ENCODE data around the gene DBN1. TPM values are rescaled to one million over a fixed set of nuclear protein-coding genes. Genes with fewer than 3 reads are reported as not detected.
A peak's percentile ranks its signal among the peaks of the same experiment; 100 is the strongest.

Gene DBN1
- total RNA-seq, 1 donor from 2014 or later: 371 TPM

DNA sequence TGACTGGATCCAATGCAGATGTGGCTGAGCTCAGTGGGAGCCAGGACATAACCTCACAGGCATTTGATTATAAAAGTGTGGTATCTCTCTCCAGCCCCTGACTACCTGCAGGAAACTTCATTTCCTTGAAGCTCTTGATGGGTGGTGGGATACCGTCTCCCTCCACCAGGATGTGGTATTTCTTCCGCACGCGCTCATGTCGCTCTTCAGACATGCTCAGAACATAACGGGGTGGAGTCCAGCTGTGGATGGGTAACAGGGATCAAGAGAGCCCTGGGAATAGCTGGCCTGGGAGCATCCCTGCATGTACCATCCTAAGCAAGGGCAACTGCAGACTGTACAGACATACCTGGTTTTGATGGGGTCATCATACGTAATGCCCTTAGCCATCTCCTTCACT, 42.1 kb upstream of the DBN1 start:
- Mint-ChIP-seq H3K27me3 (ENCODE audit: low read depth, unreplicated experiment) (no peaks in the 10 kb centered on the region), H3K4me3 (ENCODE audit: unreplicated experiment) (peak overlapping the region; percentile 87), H3K27ac (ENCODE audit: unreplicated experiment) (peak overlapping the region; percentile 70), H3K9me3 (ENCODE audit: unreplicated experiment) (no peaks in the 10 kb centered on the region), H3K4me1 (ENCODE audit: low read depth, unreplicated experiment) (peaks cover 11% of the 10 kb centered on the region), H3K36me3 (ENCODE audit: low read depth, unreplicated experiment) (peaks cover 30% of the 10 kb centered on the region)
- no peak for DNase-seq (ENCODE audit: low read depth)
- peaks cover 16% of the 10 kb centered on the region for H3K4me1 ChIP-seq (ENCODE audit: insufficient read depth, low read length)
- TF ChIP-seq EZH2 (IDR thresholded peaks at IDR 0.05; ENCODE audit: insufficient read depth, low read length): no peak
- TF ChIP-seq, protein P1, sequence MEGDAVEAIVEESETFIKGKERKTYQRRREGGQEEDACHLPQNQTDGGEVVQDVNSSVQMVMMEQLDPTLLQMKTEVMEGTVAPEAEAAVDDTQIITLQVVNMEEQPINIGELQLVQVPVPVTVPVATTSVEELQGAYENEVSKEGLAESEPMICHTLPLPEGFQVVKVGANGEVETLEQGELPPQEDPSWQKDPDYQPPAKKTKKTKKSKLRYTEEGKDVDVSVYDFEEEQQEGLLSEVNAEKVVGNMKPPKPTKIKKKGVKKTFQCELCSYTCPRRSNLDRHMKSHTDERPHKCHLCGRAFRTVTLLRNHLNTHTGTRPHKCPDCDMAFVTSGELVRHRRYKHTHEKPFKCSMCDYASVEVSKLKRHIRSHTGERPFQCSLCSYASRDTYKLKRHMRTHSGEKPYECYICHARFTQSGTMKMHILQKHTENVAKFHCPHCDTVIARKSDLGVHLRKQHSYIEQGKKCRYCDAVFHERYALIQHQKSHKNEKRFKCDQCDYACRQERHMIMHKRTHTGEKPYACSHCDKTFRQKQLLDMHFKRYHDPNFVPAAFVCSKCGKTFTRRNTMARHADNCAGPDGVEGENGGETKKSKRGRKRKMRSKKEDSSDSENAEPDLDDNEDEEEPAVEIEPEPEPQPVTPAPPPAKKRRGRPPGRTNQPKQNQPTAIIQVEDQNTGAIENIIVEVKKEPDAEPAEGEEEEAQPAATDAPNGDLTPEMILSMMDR (IDR thresholded peaks at IDR 0.05; ENCODE audit: insufficient read depth, low read depth, low read length): no peak
- peak overlapping the region; percentile 94 for H3K9ac ChIP-seq (ENCODE audit: low read length)
- H3K4me3 ChIP-seq (ENCODE audit: insufficient read depth, low read depth, low read length): peak overlapping the region; percentile 85
- FAIRE-seq: no peak
- no peaks in the 10 kb centered on the region for H3K27me3 ChIP-seq (ENCODE audit: insufficient read depth, low read length)
- H3K79me2 ChIP-seq (ENCODE audit: insufficient read depth, low read length): peaks cover 42% of the 10 kb centered on the region
- H4K20me1 ChIP-seq (ENCODE audit: insufficient read depth, low read length): peaks cover 41% of the 10 kb centered on the region
- no peak overlapping the region for H2AFZ ChIP-seq (ENCODE audit: low read depth, low read length)
- H3K9me3 ChIP-seq (ENCODE audit: insufficient read depth, low read depth, low read length): no peaks in the 10 kb centered on the region
- peaks cover 35% of the 10 kb centered on the region for H3K36me3 ChIP-seq (ENCODE audit: insufficient read depth, low read length)
- H3K27ac ChIP-seq (ENCODE audit: low read depth, low read length): no peak overlapping the region
- peak overlapping the region; percentile 98 for H3K4me2 ChIP-seq (ENCODE audit: low read length)

DNA sequence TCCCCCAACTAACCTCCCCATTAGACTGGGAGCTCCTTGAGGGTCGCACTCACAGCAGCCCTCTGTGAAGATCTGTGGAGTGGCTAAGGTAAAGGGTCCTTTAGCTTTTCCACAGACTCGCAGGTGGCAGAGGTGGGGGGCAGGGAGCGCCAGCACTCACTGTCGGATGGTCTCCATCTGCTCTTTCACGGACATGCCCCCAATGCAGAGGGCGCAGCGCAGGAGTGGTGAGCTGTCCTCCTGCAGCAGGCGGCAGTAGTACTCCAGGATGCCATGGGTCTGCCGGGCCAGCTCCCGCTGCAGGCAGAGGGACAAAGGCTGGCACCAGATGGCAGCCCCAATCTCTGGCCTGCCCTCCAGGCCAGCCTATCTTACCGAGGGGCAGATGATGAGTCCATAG, 41.1 kb upstream of the DBN1 start:
- Mint-ChIP-seq H3K4me3 (ENCODE audit: unreplicated experiment) (no peak overlapping the region), H3K36me3 (ENCODE audit: low read depth, unreplicated experiment) (peaks cover 25% of the 10 kb centered on the region)

DNA sequence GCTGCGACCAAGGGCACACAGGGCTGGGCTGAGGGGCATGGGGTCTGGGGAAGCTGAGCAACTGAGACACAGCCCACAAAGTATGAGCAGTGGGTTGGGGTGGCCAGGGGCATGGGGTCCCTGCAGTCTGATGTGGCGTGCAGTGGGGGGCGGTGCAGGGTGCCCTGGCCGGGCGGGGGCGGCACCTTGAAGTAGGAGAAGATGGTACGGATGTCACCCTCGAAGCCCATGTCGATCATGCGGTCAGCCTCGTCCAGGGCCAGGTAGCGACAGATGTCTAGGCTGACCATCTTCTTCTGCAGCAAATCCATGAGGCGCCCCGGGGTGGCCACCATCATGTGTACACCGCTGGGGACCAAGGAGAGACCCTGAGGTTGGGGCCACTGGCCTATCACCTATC, 40.1 kb upstream of the DBN1 start:
- Histone ChIP-seq H2AFZ (ENCODE audit: low read depth, low read length) (no peak overlapping the region), H3K27ac (ENCODE audit: low read depth, low read length) (no peak overlapping the region), H3K27me3 (ENCODE audit: insufficient read depth, low read length) (no peaks in the 10 kb centered on the region), H3K4me2 (ENCODE audit: low read length) (no peak overlapping the region), H4K20me1 (ENCODE audit: insufficient read depth, low read length) (peaks cover 50% of the 10 kb centered on the region), H3K79me2 (ENCODE audit: insufficient read depth, low read length) (peaks cover 28% of the 10 kb centered on the region), H3K4me3 (ENCODE audit: insufficient read depth, low read depth, low read length) (no peak overlapping the region), H3K9me3 (ENCODE audit: insufficient read depth, low read depth, low read length) (no peaks in the 10 kb centered on the region), H3K9ac (ENCODE audit: low read length) (no peak overlapping the region), H3K36me3 (ENCODE audit: insufficient read depth, low read length) (peaks cover 23% of the 10 kb centered on the region), H3K4me1 (ENCODE audit: insufficient read depth, low read length) (peaks cover 11% of the 10 kb centered on the region)
- DNase-seq (ENCODE audit: low read depth) (no peak), FAIRE-seq (no peak)
- Mint-ChIP-seq H3K27me3 (ENCODE audit: low read depth, unreplicated experiment) (no peaks in the 10 kb centered on the region), H3K4me1 (ENCODE audit: low read depth, unreplicated experiment) (peaks cover 15% of the 10 kb centered on the region), H3K27ac (ENCODE audit: unreplicated experiment) (no peak overlapping the region), H3K9me3 (ENCODE audit: unreplicated experiment) (no peaks in the 10 kb centered on the region), H3K4me3 (ENCODE audit: unreplicated experiment) (no peak overlapping the region), H3K36me3 (ENCODE audit: low read depth, unreplicated experiment) (peaks cover 25% of the 10 kb centered on the region)
- no peak for TF ChIP-seq EZH2 (IDR thresholded peaks at IDR 0.05; ENCODE audit: insufficient read depth, low read length)
- TF ChIP-seq, protein P1 (IDR thresholded peaks at IDR 0.05; ENCODE audit: insufficient read depth, low read depth, low read length): no peak

More for the DNA sequence above, 41.1 kb upstream of the DBN1 start:
- no peaks in the 10 kb centered on the region for H3K27me3 ChIP-seq (ENCODE audit: insufficient read depth, low read length)
- no peaks in the 10 kb centered on the region for H3K27me3 Mint-ChIP-seq (ENCODE audit: low read depth, unreplicated experiment)
- H3K4me1 ChIP-seq (ENCODE audit: insufficient read depth, low read length): peaks cover 16% of the 10 kb centered on the region
- H3K9me3 Mint-ChIP-seq (ENCODE audit: unreplicated experiment): no peaks in the 10 kb centered on the region
- H3K4me1 Mint-ChIP-seq (ENCODE audit: low read depth, unreplicated experiment): peaks cover 13% of the 10 kb centered on the region
- TF ChIP-seq, protein P1 (IDR thresholded peaks at IDR 0.05; ENCODE audit: insufficient read depth, low read depth, low read length): no peak
- TF ChIP-seq EZH2 (IDR thresholded peaks at IDR 0.05; ENCODE audit: insufficient read depth, low read length): no peak
- H3K4me3 ChIP-seq (ENCODE audit: insufficient read depth, low read depth, low read length): no peak overlapping the region
- H2AFZ ChIP-seq (ENCODE audit: low read depth, low read length): no peak overlapping the region
- DNase-seq (ENCODE audit: low read depth) (no peak), FAIRE-seq (no peak)
- H3K27ac ChIP-seq (ENCODE audit: low read depth, low read length): no peak overlapping the region
- no peaks in the 10 kb centered on the region for H3K9me3 ChIP-seq (ENCODE audit: insufficient read depth, low read depth, low read length)
- H3K4me2 ChIP-seq (ENCODE audit: low read length): no peak overlapping the region
- H3K27ac Mint-ChIP-seq (ENCODE audit: unreplicated experiment): no peak overlapping the region
- H3K79me2 ChIP-seq (ENCODE audit: insufficient read depth, low read length): peaks cover 35% of the 10 kb centered on the region
- H3K9ac ChIP-seq (ENCODE audit: low read length): no peak overlapping the region
- peaks cover 28% of the 10 kb centered on the region for H3K36me3 ChIP-seq (ENCODE audit: insufficient read depth, low read length)
- peaks cover 47% of the 10 kb centered on the region for H4K20me1 ChIP-seq (ENCODE audit: insufficient read depth, low read length)

Measured in astrocyte (in vitro differentiated cells and primary cell).